GM12891 (cell line): ENCODE measurements around the gene C2CD5.

Experiments
- POLR2A ChIP-seq: IDR thresholded peaks from 2 replicates; pipeline ENCODE4 v1.6.1; 2011; ENCODE audit warnings: low read depth, low read length, control low read depth
- POLR2AphosphoS5 ChIP-seq: IDR thresholded peaks from 2 replicates; pipeline ENCODE4 v1.6.1; 2011; ENCODE audit warnings: low read depth, low read length, control low read depth

- no peak for TF ChIP-seq POLR2AphosphoS5
- no peak for TF ChIP-seq POLR2A
Observed at GRCh38 chr12:22481547-22482104, 62.7 kb downstream of the C2CD5 start.
